IMR-90 (cell line): ENCODE data around the gene CSK. TPM values are rescaled to one million over a fixed set of nuclear protein-coding genes. Genes with fewer than 3 reads are reported as not detected.

ENCODE experiments used
- ATAC-seq: fragments of 200-7000 bp; cut with Tn5 transposase; 2 replicates; pipeline ENCODE4 v1.9.1; 2020; ENCODE audit warnings: low read depth, mild to moderate bottlenecking, moderate library complexity
- BruUV-seq: library from RNA; stranded (reverse); fragments of 400-500 nt; replicated peaks from 2 replicates; lab custom pipeline; 2021; lab: Mats Ljungman, UMichigan
- CTCF ChIA-PET: fragments of 300-600 bp; formaldehyde crosslinking; extraction: SDS; loops from one replicate; lab custom pipeline; 2021; ENCODE audit warnings: antibody characterized with exemption; lab: Yijun Ruan, JAX
- POLR2A ChIA-PET: fragments of 300-600 bp; sonication (Branson Sonifier 250); formaldehyde crosslinking; loops from one replicate; lab custom pipeline; 2022; ENCODE audit warnings: antibody characterized with exemption; ENCODE audit not compliant: unreplicated experiment; lab: Charles Lee
- DNase-seq: peaks from one replicate; pipeline ENCODE4 v3.0.0; 2013
- H2AFZ ChIP-seq: replicated peaks from 2 replicates; pipeline ENCODE3; 2013; ENCODE audit warnings: low read length, mild to moderate bottlenecking; ENCODE audit not compliant: poor library complexity
- H2AK5ac ChIP-seq: 2 replicates; pipeline ENCODE4 v1.6.1; 2013; ENCODE audit warnings: low read depth, low read length, inconsistent platforms
- H2AK9ac ChIP-seq: replicated peaks from 2 replicates; pipeline ENCODE3; 2013; ENCODE audit warnings: mild to moderate bottlenecking, low read depth, low read length, moderate library complexity; ENCODE audit not compliant: poor library complexity
- H2BK120ac ChIP-seq: 2 replicates; pipeline ENCODE4 v1.6.1; 2013; ENCODE audit warnings: low read depth, low read length, inconsistent platforms
- H2BK15ac ChIP-seq: 3 replicates; pipeline ENCODE4 v1.6.1; 2013; ENCODE audit warnings: low read depth, low read length, inconsistent platforms
- H2BK20ac ChIP-seq: 2 replicates; pipeline ENCODE4 v1.6.1; 2013; ENCODE audit warnings: low read depth, mild to moderate bottlenecking, inconsistent platforms, low read length, moderate library complexity
- H2BK5ac ChIP-seq: 2 replicates; pipeline ENCODE4 v1.6.1; 2013; ENCODE audit warnings: mild to moderate bottlenecking, low read depth, low read length, inconsistent platforms; ENCODE audit not compliant: poor library complexity, severe bottlenecking
- H3K14ac ChIP-seq: replicated peaks from 2 replicates; pipeline ENCODE4 v1.6.1; 2013; ENCODE audit warnings: low read depth, low read length, inconsistent platforms
- H3K18ac ChIP-seq: 2 replicates; pipeline ENCODE4 v1.6.1; 2013; ENCODE audit warnings: low read depth, low read length, control low read depth
- H3K23ac ChIP-seq: 2 replicates; pipeline ENCODE4 v1.6.1; 2013; ENCODE audit warnings: low read depth, low read length, inconsistent platforms
- H3K27ac ChIP-seq: 2 replicates; pipeline ENCODE4 v1.5.1; 2013; ENCODE audit warnings: mild to moderate bottlenecking, control low read depth, low read length; ENCODE audit not compliant: insufficient read depth
- H3K27me3 ChIP-seq: 2 replicates; pipeline ENCODE4 v1.6.1; 2013; ENCODE audit warnings: low read length; ENCODE audit not compliant: control insufficient read depth, insufficient read depth
- H3K36me3 ChIP-seq: 2 replicates; pipeline ENCODE4 v1.6.1; 2013; ENCODE audit warnings: low read length, mixed read lengths; ENCODE audit not compliant: control insufficient read depth, insufficient read depth
- H3K4ac ChIP-seq: 2 replicates; pipeline ENCODE4 v1.6.1; 2013; ENCODE audit warnings: low read depth, low read length, inconsistent platforms
- H3K4me1 ChIP-seq: 2 replicates; pipeline ENCODE4 v1.6.1; 2013; ENCODE audit warnings: low read length, mixed read lengths; ENCODE audit not compliant: control insufficient read depth, insufficient read depth
- H3K4me2 ChIP-seq: 2 replicates; pipeline ENCODE4 v1.6.1; 2013; ENCODE audit warnings: low read depth, mild to moderate bottlenecking, control low read depth, low read length, moderate library complexity
- H3K4me3 ChIP-seq: 2 replicates; pipeline ENCODE4 v1.5.1; 2013; ENCODE audit warnings: low read depth, mild to moderate bottlenecking, control low read depth, low read length, moderate library complexity; ENCODE audit not compliant: insufficient read depth
- H3K56ac ChIP-seq: 2 replicates; pipeline ENCODE4 v1.6.1; 2013; ENCODE audit warnings: low read length, inconsistent platforms; ENCODE audit not compliant: insufficient read depth; ENCODE audit errors: extremely low read depth
- H3K79me1 ChIP-seq, 2 experiments: 2 replicates each; pipeline ENCODE4 v1.6.1; 2013; ENCODE audit warnings: low read length in 2 of 2, inconsistent platforms in 1 of 2, low read depth in 1 of 2
- H3K9ac ChIP-seq: 2 replicates; pipeline ENCODE4 v1.6.1; 2013; ENCODE audit warnings: low read depth, low read length, control low read depth
- H3K9me1 ChIP-seq: 2 replicates; pipeline ENCODE4 v1.6.1; 2013; ENCODE audit warnings: low read length, inconsistent platforms; ENCODE audit not compliant: insufficient read depth
- H3K9me3 ChIP-seq: 2 replicates; pipeline ENCODE4 v1.6.1; 2013; ENCODE audit warnings: low read length; ENCODE audit not compliant: control insufficient read depth, insufficient read depth
- H4K20me1 ChIP-seq: 2 replicates; pipeline ENCODE4 v1.6.1; 2013; ENCODE audit warnings: low read length, inconsistent platforms; ENCODE audit not compliant: insufficient read depth
- H4K5ac ChIP-seq: 2 replicates; pipeline ENCODE4 v1.6.1; 2013; ENCODE audit warnings: mild to moderate bottlenecking, low read depth, low read length, control low read depth
- H4K8ac ChIP-seq, 2 experiments: 2 replicates each; pipeline ENCODE4 v1.6.1; 2013; ENCODE audit warnings: low read depth in 2 of 2, low read length in 2 of 2, control low read depth in 1 of 2, inconsistent platforms in 1 of 2
- H4K91ac ChIP-seq: 2 replicates; pipeline ENCODE4 v1.6.1; 2013; ENCODE audit warnings: low read depth, low read length, inconsistent platforms; ENCODE audit not compliant: insufficient read depth
- BHLHE40 ChIP-seq: fragments of 150-350 bp; IDR thresholded peaks from 2 replicates; pipeline ENCODE4 v1.6.1; 2016; ENCODE audit warnings: mild to moderate bottlenecking, low read depth, low read length
- MAZ ChIP-seq: IDR thresholded peaks from 2 replicates; pipeline ENCODE4 v1.6.1; 2012; ENCODE audit warnings: low read depth, mild to moderate bottlenecking, low read length, improper control_type of control experiment, moderate library complexity, borderline replicate concordance
- SMC3 ChIP-seq: fragments of 150-350 bp; IDR thresholded peaks from 2 replicates; pipeline ENCODE4 v1.6.1; 2016; ENCODE audit warnings: low read depth, mild to moderate bottlenecking, antibody characterized with exemption, low read length, moderate library complexity
- WGBS, 2 experiments: methylation state at CpG; one replicate each; pipeline versions ENCODE4 v1.1.5 to v1.1.7; 2013; ENCODE audit warnings: missing lambda C conversion rate in 2 of 2; ENCODE audit not compliant: insufficient read length in 1 of 2; ENCODE audit errors: extremely low coverage in 2 of 2; 5-methylcytosine and 5-hydroxymethylcytosine counted together
- dilution Hi-C: fragments of 300-500 bp; cut with HindIII; formaldehyde crosslinking; loops from one replicate; pipeline ENCODE4 v1.14.3; 2018; ENCODE audit warnings: low sequenced_read_pairs; ENCODE audit not compliant: unreplicated experiment
- in situ Hi-C: fragments of 300-500 bp; cut with MboI; formaldehyde crosslinking; loops from 3 replicates; pipeline ENCODE4 v1.14.3; 2019; ENCODE audit warnings: low sequenced_read_pairs, inconsistent platforms, mixed read lengths
- intact Hi-C: fragments of 100-400 bp; cut with micrococcal nuclease; formaldehyde crosslinking; loops from 2 replicates; pipeline ENCODE4 v1.10.0; 2022
- polyA plus RNA-seq, 3 experiments: library from polyadenylated mRNA; depleted of rRNA; stranded (reverse); fragments of >200 nt; gene quantifications; 2 replicates each; pipeline ENCODE4 v1.2.3, GENCODE V29; 2012; ENCODE audit warnings: low replicate concordance in 1 of 3
- total RNA-seq: library from RNA; depleted of rRNA; stranded (reverse); fragments of >200 nt; gene quantifications from 2 replicates; pipeline ENCODE4 v1.2.3, GENCODE V29; 2012
- TF ChIP-seq, protein P1 (sequence below): conservative IDR thresholded peaks from 2 replicates; pipeline ENCODE4 v1.5.1; 2012; ENCODE audit warnings: mild to moderate bottlenecking, low read depth, low read length, improper control_type of control experiment
- TF ChIP-seq, protein P2 (sequence below): fragments of 150-350 bp; IDR thresholded peaks from 2 replicates; pipeline ENCODE4 v1.6.1; 2016; ENCODE audit warnings: low read depth, mild to moderate bottlenecking, low read length, moderate library complexity, borderline replicate concordance
- TF ChIP-seq, protein P3 (sequence below): fragments of 150-350 bp; IDR thresholded peaks from 2 replicates; pipeline ENCODE4 v1.6.1; 2017; ENCODE audit warnings: mild to moderate bottlenecking, antibody characterized with exemption, low read length, low read depth

The CSK gene
- total and polyA plus RNA-seq, 2 of the 4 experiments (the other 2 are of a cell fraction): 10.8 to 54.0 TPM

DNA sequence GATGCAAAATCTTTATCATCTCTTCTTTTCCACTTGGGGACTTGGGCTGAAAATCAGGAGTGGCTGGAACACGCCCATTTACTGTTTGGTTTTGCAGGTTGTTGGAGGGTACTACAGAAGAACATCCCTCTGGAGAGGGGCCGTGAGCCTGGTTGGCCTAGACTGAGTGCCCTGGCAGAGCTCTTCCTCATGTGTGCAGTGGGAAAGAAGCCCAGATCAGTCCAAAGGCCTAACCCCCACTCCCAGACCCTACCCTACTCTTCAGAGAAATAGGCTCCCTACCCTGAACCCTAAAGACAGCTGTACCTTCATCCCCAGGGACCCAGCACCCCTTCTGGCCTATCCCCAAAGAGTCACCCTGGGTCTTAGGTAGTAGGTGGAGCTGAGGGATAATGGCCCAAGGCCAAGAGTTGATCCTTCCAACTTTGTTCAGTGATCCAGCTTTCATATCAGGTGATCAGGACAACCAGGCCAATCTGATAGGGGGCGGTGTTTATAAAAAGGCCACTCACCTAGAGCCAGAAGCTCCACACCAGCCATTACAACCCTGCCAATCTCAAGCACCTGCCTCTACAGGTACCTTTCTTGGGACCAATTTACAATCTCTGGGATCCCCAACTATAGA lies 33.4 kb upstream of the CSK start, which contains the start of gene CYP1A2:
TSS of gene CYP1A2 (plus strand) at position 524 of the 625 bp plus-strand sequence. CDS start 894 bp downstream, outside the sequence.
- no peaks in the 10 kb centered on the region for H3K79me1 ChIP-seq
- WGBS, 2 experiments: no CpG with 5 or more reads among the region's 3 CpGs
- no peak within 1 kb of the TSS for H2AK5ac ChIP-seq
- ATAC-seq (no peak), DNase-seq (no peak)
- H3K9me3 ChIP-seq: no peaks in the 10 kb centered on the region
- H4K8ac ChIP-seq: no peak within 1 kb of the TSS
- no peak within 1 kb of the TSS for H2BK5ac ChIP-seq
- no peak within 1 kb of the TSS for H3K4me3 ChIP-seq
- dilution Hi-C loops (no loop called here), intact Hi-C loops (no loop called here), in situ Hi-C loops (no loop called here)
- H2AK9ac ChIP-seq: no peak within 1 kb of the TSS
- H3K4me1 ChIP-seq: no peaks in the 10 kb centered on the region
- CTCF ChIA-PET: no interaction called here
- POLR2A ChIA-PET: no interaction called here
- H3K9me1 ChIP-seq: no peaks in the 10 kb centered on the region; the same call in 1 of the 2 replicates
- H3K14ac ChIP-seq: no peak within 1 kb of the TSS
- no peaks in the 10 kb centered on the region for H4K20me1 ChIP-seq
- TF ChIP-seq BHLHE40: no peak
- TF ChIP-seq, protein P1, sequence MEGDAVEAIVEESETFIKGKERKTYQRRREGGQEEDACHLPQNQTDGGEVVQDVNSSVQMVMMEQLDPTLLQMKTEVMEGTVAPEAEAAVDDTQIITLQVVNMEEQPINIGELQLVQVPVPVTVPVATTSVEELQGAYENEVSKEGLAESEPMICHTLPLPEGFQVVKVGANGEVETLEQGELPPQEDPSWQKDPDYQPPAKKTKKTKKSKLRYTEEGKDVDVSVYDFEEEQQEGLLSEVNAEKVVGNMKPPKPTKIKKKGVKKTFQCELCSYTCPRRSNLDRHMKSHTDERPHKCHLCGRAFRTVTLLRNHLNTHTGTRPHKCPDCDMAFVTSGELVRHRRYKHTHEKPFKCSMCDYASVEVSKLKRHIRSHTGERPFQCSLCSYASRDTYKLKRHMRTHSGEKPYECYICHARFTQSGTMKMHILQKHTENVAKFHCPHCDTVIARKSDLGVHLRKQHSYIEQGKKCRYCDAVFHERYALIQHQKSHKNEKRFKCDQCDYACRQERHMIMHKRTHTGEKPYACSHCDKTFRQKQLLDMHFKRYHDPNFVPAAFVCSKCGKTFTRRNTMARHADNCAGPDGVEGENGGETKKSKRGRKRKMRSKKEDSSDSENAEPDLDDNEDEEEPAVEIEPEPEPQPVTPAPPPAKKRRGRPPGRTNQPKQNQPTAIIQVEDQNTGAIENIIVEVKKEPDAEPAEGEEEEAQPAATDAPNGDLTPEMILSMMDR: no peak
- TF ChIP-seq, protein P2, sequence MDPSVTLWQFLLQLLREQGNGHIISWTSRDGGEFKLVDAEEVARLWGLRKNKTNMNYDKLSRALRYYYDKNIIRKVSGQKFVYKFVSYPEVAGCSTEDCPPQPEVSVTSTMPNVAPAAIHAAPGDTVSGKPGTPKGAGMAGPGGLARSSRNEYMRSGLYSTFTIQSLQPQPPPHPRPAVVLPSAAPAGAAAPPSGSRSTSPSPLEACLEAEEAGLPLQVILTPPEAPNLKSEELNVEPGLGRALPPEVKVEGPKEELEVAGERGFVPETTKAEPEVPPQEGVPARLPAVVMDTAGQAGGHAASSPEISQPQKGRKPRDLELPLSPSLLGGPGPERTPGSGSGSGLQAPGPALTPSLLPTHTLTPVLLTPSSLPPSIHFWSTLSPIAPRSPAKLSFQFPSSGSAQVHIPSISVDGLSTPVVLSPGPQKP: no peak
- TF ChIP-seq SMC3: no peak
- TF ChIP-seq MAZ: no peak
- TF ChIP-seq, protein P3, sequence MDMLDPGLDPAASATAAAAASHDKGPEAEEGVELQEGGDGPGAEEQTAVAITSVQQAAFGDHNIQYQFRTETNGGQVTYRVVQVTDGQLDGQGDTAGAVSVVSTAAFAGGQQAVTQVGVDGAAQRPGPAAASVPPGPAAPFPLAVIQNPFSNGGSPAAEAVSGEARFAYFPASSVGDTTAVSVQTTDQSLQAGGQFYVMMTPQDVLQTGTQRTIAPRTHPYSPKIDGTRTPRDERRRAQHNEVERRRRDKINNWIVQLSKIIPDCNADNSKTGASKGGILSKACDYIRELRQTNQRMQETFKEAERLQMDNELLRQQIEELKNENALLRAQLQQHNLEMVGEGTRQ: no peak
- H4K91ac ChIP-seq: no peak within 1 kb of the TSS
- no peak within 1 kb of the TSS for H3K27ac ChIP-seq
- no TSS peak for BruUV-seq
- H3K36me3 ChIP-seq: no peaks in the 10 kb centered on the region
- no peak within 1 kb of the TSS for H2BK20ac ChIP-seq
- peaks cover 33% of the 10 kb centered on the region for H3K27me3 ChIP-seq
- no peak within 1 kb of the TSS for H3K4ac ChIP-seq
- no peak within 1 kb of the TSS for H3K4me2 ChIP-seq
- no peak within 1 kb of the TSS for H2BK15ac ChIP-seq
- H3K18ac ChIP-seq: no peak within 1 kb of the TSS
- H3K9ac ChIP-seq: no peak within 1 kb of the TSS
- H4K5ac ChIP-seq: no peak within 1 kb of the TSS
- no peak within 1 kb of the TSS for H3K23ac ChIP-seq
- no peak within 1 kb of the TSS for H2BK120ac ChIP-seq
- H2AFZ ChIP-seq: no peak within 1 kb of the TSS
- H3K56ac ChIP-seq: no peak within 1 kb of the TSS
